NB4 (cell line): ENCODE data around the gene CSTF3.

Experiments
- DNase-seq: peaks from one replicate; pipeline ENCODE4 v3.0.0; 2010; ENCODE audit warnings: low read depth
- H3K4me3 ChIP-seq: one replicate; pipeline ENCODE4 v1.5.1; 2011; ENCODE audit warnings: mild to moderate bottlenecking, low read depth, low read length, moderate library complexity
- CTCF ChIP-seq: IDR thresholded peaks from one replicate; pipeline ENCODE4 v1.5.1; 2012; ENCODE audit warnings: low read depth, low read length
- MAX ChIP-seq: IDR thresholded peaks from 2 replicates; pipeline ENCODE4 v1.6.1; 2011; ENCODE audit warnings: low read depth, low read length
- MYC ChIP-seq: IDR thresholded peaks from 2 replicates; pipeline ENCODE4 v1.6.1; 2011; ENCODE audit warnings: low read depth, low read length
- POLR2A ChIP-seq: IDR thresholded peaks from 2 replicates; pipeline ENCODE4 v1.6.1; 2011; ENCODE audit warnings: mild to moderate bottlenecking; ENCODE audit not compliant: insufficient read length; ENCODE audit errors: extremely low read depth

The CSTF3 gene

GRCh38 chr11:33064033-33064825 lies 97.1 kb downstream of the CSTF3 start:
- H3K4me3 ChIP-seq, result no peak overlapping the region
- TF ChIP-seq CTCF (no peak), MYC (no peak), POLR2A (no peak), MAX (no peak)
- peak; percentile 28 for DNase-seq

- DNase-seq, result peak; percentile 54
- no peak overlapping the region for H3K4me3 ChIP-seq
- TF ChIP-seq CTCF (no peak), POLR2A (no peak), MAX (no peak), MYC (no peak)
Observed at GRCh38 chr11:33063326-33063881, 97.9 kb downstream of the CSTF3 start.

GRCh38 chr11:33062137-33062536 lies 99.1 kb downstream of the CSTF3 start:
- TF ChIP-seq POLR2A, result no peak
- no peak for DNase-seq
- no peak overlapping the region for H3K4me3 ChIP-seq

- no peak for DNase-seq
- no peak for TF ChIP-seq MAX
- no peak for TF ChIP-seq POLR2A
- no peak for TF ChIP-seq MYC
- TF ChIP-seq CTCF, result no peak
- H3K4me3 ChIP-seq, result no peak overlapping the region
Observed at GRCh38 chr11:33060271-33060670, 101.0 kb downstream of the CSTF3 start.

GRCh38 chr11:33059331-33060007 lies 101.8 kb downstream of the CSTF3 start:
- no peak for DNase-seq
- H3K4me3 ChIP-seq, result no peak overlapping the region
- TF ChIP-seq POLR2A (no peak), MYC (no peak), MAX (no peak), CTCF (no peak)

GRCh38 chr11:33057284-33057683 lies 104.0 kb downstream of the CSTF3 start:
- DNase-seq, result no peak
- TF ChIP-seq MYC, result no peak
- no peak for TF ChIP-seq CTCF
- TF ChIP-seq MAX, result no peak
- TF ChIP-seq POLR2A, result no peak

More at GRCh38 chr11:33057284-33057683, 104.0 kb downstream of the CSTF3 start:
- no peak overlapping the region for H3K4me3 ChIP-seq
